Psoas muscle (tissue), 8 donors: ENCODE measurements around the gene FGD5. TPM values are rescaled to one million over a fixed set of nuclear protein-coding genes. Genes with fewer than 3 reads are reported as not detected.

Experiments
- ATAC-seq, 4 donors: fragments of 200-7000 bp; cut with Tn5 transposase; one replicate each; pipeline ENCODE4 v1.9.1; 2020; ENCODE audit warnings: moderate library complexity in 3 of 4, mild to moderate bottlenecking in 2 of 4
- DNase-seq, 2 donors: peaks; one replicate each; pipeline ENCODE4 v3.0.0-alpha.2; 2020
- H3K27ac ChIP-seq: fragments of 200-600 bp; one replicate; pipeline ENCODE4 v1.8.0; 2022
- H3K27me3 ChIP-seq, 3 donors: fragments of 200-600 bp in 1 of 3; one replicate each; pipeline versions ENCODE4 v1.6.1 to v1.8.0; 2013 to 2022; ENCODE audit warnings: low read length in 2 of 3, mild to moderate bottlenecking in 2 of 3, moderate library complexity in 1 of 3; ENCODE audit not compliant: insufficient read depth in 3 of 3
- H3K36me3 ChIP-seq, 2 donors: fragments of 200-600 bp in 1 of 2; one replicate each; pipeline versions ENCODE4 v1.6.1 to v1.8.0; 2013 to 2022; ENCODE audit warnings: low read depth in 1 of 2, mild to moderate bottlenecking in 1 of 2, moderate library complexity in 1 of 2; ENCODE audit not compliant: insufficient read depth in 1 of 2
- H3K4me1 ChIP-seq: fragments of 200-600 bp; one replicate; pipeline ENCODE4 v1.8.0; 2022
- H3K4me3 ChIP-seq: fragments of 200-600 bp; one replicate; pipeline ENCODE4 v1.8.0; 2022; ENCODE audit warnings: mild to moderate bottlenecking
- H3K9me3 ChIP-seq: fragments of 200-600 bp; one replicate; pipeline ENCODE4 v1.8.0; 2022
- CTCF ChIP-seq: fragments of 200-600 bp; IDR thresholded peaks from one replicate; pipeline ENCODE4 v1.8.0; 2022; ENCODE audit warnings: antibody characterized with exemption
- WGBS, 3 donors: extraction: QIAGEN DNeasy Blood & Tissue Kit; methylation state at CpG; one replicate each; pipeline versions ENCODE4 v1.1.6 to v1.1.7; 2013; 5-methylcytosine and 5-hydroxymethylcytosine counted together
- intact Hi-C, 2 donors: fragments of 100-400 bp; cut with DNase I; formaldehyde crosslinking; loops; one replicate each; pipeline versions ENCODE4 v1.11.0 to v1.14.2; 2022
- polyA plus RNA-seq, 3 donors: library from polyadenylated mRNA; stranded (reverse); fragments of 200-250 nt; gene quantifications; one replicate each; pipeline ENCODE4 v1.2.3, GENCODE V29; 2013
- total RNA-seq, 4 donors: library from RNA; stranded (reverse); fragmentation: NEBNext Ultra II Directional in 2 of 4; extraction: Animal tissue kit (Norgen Biotek cat#: 25700) in 2 of 4; gene quantifications; one replicate each; pipeline versions ENCODE4 v1.2.1 to v1.2.4, GENCODE V29; 2021 to 2023
- donor health status: healthy with polysubstance abuse.
- donor health status: DM: no; HTN: no; CAD: no; lungs with moderate emphysema.
- donor health status: Bipolar disorder and iron deficiency.
- donor health status: healthy.
- donor health status: DM: yes; HTN: yes; CAD: no.
- donor health status: DM: no; HTN: no; CAD: no.
- donor health status: DM: no; HTN: no; CAD: no.
- donor health status: DM: yes; HTN: yes; CAD: no.

Gene FGD5
- total and polyA plus RNA-seq, 7 donors: 3.6 to 14.6 (median 6.4) TPM

- Histone ChIP-seq H3K4me1 (no peaks in the 10 kb centered on the region), H3K4me3 (no peak overlapping the region), H3K27ac (no peak overlapping the region), H3K9me3 (no peaks in the 10 kb centered on the region), H3K27me3 (no peaks in the 10 kb centered on the region), H3K36me3 (peaks cover 0 to 4% of the 10 kb centered on the region in 2 donors)
- ATAC-seq (peak in 1 of 4 donors; percentile 5), DNase-seq (no peak)
- intact Hi-C loops: loop anchor here (2.0 to 10.0 kb wide), 7 partner anchors 130 to 288 kb away; partner anchors contain the start of gene CAPN7 (in 2 of the 2)
- TF ChIP-seq CTCF: no peak
- WGBS, 3 donors: 78 to 87% (median 86%) methylated on average over 5 of the region's 5 CpGs
Observed at GRCh38 chr3:14920536-14920935, 101.8 kb downstream of the FGD5 start.

- peak; percentile 85 to 92 for DNase-seq
- Histone ChIP-seq H3K4me3 (no peak overlapping the region), H3K27me3 (no peaks in the 10 kb centered on the region), H3K4me1 (no peaks in the 10 kb centered on the region), H3K36me3 (peaks cover 0 to 4% of the 10 kb centered on the region in 2 donors), H3K27ac (no peak overlapping the region), H3K9me3 (no peaks in the 10 kb centered on the region)
- TF ChIP-seq CTCF: peak; percentile 99
- ATAC-seq: peak; percentile 91 to 97 (median 94)
- intact Hi-C loops: loop anchor here (2.0 to 10.0 kb wide), 7 partner anchors 130 to 289 kb away; partner anchors contain the start of gene CAPN7 (in 2 of the 2)
- 18 to 20% (median 19%) methylated on average over 10 of the region's 10 CpGs for WGBS, 3 donors
Observed at GRCh38 chr3:14921034-14921616, 102.4 kb downstream of the FGD5 start.

GRCh38 chr3:14921811-14922705, 103.3 kb downstream of the FGD5 start:
- no peak overlapping the region for H3K27ac ChIP-seq
- DNase-seq (no peak), ATAC-seq (no peak)
- H3K36me3 ChIP-seq: peaks cover 0 to 4% of the 10 kb centered on the region in 2 donors
- H3K27me3 ChIP-seq: no peaks in the 10 kb centered on the region
- intact Hi-C loops: loop anchor here (2.0 to 10.0 kb wide), 7 partner anchors 131 to 290 kb away; partner anchors contain the start of gene CAPN7 (in 2 of the 2)
- H3K4me1 ChIP-seq: no peaks in the 10 kb centered on the region
- TF ChIP-seq CTCF: no peak
- WGBS, 3 donors: 82 to 84% (median 83%) methylated on average over 20 to 21 of the region's 21 CpGs
- no peaks in the 10 kb centered on the region for H3K9me3 ChIP-seq
- H3K4me3 ChIP-seq: no peak overlapping the region

- intact Hi-C loops: loop anchor here (5.0 to 10.0 kb wide), 4 partner anchors 132 to 291 kb away; partner anchors contain the start of gene CAPN7 (in 2 of the 2)
Observed at GRCh38 chr3:14922863-14923262, 104.1 kb downstream of the FGD5 start.

More at GRCh38 chr3:14922863-14923262, 104.1 kb downstream of the FGD5 start:
- no peaks in the 10 kb centered on the region for H3K4me1 ChIP-seq
- no peaks in the 10 kb centered on the region for H3K9me3 ChIP-seq
- 93 to 96% (median 96%) methylated on average over 13 of the region's 13 CpGs for WGBS, 3 donors
- H3K27me3 ChIP-seq: no peaks in the 10 kb centered on the region
- H3K36me3 ChIP-seq: peaks cover 0 to 4% of the 10 kb centered on the region in 2 donors
- no peak for TF ChIP-seq CTCF
- H3K27ac ChIP-seq: no peak overlapping the region
- DNase-seq: no peak
- no peak overlapping the region for H3K4me3 ChIP-seq
- ATAC-seq: no peak
